Globus pallidus (tissue), 1 donor: ENCODE results near the gene CAMTA1.
"Not testable (repeated sequence)": the region's sequence is repeated elsewhere in the genome, so short reads cannot be mapped to it uniquely, and the experiment has no call there.

Experiments
- DNase-seq: peaks from one replicate; pipeline ENCODE4 v3.0.0-alpha.2; 2015; ENCODE audit warnings: low spot score

CAMTA1 gene

DNA sequence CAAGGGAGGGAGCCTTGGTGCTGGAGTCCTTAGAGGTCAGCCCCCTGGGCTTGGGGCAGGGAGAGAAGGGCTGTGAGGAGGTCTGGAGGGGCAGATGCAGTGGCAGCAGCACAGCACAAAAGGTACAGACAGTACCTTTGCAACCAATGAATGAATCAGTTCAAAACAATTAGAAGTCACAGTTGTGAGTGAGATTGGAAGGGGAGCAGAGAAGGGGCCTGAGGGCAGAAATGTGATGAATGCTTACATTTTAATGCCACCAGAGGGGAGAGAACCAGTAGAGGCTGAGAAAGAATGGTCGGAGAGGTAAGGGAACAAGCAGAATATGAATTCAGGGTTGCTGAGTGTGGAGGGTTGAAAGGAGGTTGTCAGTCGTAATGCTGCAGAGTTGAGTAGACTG lies 24.2 kb downstream of the CAMTA1 start:
- DNase-seq: no peak

DNA sequence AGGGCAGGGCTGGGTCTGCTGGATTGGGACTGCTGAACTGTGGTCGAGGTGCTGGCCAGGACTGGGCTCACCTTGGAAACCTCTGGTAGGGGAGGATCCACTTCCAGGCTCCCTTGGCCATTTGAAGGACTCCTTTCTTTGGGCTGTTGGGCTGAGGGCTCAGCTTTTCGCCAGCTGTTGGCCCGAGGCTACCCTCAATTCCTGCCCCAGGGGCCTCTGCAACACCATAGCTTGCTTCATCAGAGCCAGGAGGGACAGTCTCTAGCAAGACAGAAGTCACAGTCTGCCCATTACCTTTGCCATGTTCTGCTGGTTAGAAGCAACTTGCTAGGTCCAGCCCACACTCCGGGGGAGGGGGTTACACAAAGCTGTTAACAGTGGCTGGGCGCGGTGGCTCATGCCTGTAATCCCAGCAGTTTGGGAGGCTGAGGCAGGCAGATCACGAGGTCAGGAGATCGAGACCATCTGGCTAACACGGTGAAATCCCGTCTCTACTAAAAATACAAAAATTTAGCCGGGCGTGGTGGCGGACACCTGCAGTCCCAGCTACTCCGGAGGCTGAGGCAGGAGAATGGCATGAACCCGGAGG lies 25.0 kb downstream of the CAMTA1 start:
- not testable (repeated sequence) for DNase-seq

DNA sequence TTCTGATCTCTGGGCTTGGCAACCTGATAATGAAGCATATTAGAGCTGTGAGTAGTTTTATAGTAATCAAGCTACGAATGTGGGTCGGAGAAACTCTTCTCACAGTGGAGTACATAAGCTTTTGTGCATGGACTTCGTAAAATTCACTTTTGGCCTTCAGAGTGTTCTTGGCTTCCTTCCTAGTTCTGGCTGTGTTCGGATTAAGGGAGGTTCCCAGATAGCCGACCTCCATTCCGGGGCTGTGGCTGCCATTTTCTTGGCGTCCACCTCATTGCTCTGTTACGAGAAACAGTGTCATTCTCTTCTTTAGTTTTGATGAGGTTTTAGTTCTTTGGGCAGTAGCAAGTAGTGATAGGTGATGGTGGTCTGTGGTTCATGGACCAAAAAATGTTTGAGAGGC lies 26.3 kb downstream of the CAMTA1 start:
- DNase-seq: no peak

DNA sequence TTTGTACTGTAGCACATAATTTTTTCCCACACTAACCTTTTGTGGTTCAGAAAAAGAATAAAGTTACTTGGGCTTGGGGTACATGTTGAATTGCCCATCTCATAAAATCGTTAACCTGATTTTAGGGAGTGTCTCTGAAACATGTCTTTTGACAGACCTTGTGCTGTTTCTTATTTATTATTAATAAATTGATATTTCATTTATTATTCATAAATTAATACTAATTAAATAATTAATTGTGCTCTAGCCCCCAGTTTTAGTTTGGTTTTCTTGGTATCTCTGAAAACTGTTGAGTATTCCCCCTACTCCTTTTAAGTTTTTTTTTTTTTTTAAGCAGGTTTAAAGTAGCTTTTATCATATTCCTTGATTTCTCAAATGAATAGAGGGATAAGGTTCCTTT lies 27.9 kb downstream of the CAMTA1 start:
- DNase-seq: no peak

- DNase-seq: no peak
Measured at GRCh38 chr1:6815726-6816125, 30.5 kb downstream of the CAMTA1 start.

GRCh38 chr1:6819246-6820040 lies 34.2 kb downstream of the CAMTA1 start:
- no peak for DNase-seq

GRCh38 chr1:6820899-6821298 lies 35.6 kb downstream of the CAMTA1 start:
- DNase-seq: no peak

DNA sequence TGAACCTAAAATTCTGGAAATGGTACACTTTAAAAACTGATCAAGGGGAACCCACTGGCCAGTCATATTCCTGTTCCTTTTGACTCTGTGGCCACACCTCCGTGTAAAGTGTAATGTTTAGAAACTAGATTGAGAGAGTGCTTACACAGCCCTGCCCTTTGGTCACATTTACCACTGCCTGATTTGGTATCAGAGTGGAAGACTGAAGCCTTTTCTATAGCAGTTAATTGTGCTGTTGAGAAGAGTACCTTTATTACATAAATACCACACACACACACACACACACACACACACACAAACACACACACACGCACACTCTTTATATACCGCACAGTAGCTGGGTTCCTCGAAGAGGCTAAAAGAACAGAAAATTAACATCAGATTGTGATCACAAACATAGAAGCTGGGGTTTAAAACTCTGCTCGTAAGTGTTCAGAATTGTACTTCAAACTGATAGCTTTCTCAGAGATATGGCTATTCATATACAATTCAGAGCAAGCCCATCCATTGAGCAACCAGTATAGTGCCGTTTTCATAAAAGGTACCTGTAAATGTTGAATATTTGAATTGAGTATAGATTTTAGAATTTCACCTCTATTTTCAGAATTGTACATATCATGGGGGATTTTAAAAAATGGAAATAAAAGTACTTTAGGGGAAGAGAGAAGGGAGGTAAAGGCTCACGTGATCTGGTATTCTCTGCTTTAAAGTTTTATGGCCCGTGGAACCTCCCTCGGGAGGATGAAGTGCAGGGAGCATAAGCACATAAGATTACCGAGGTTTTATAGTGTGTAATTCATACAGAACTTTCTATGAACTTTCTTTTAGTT lies 37.5 kb downstream of the CAMTA1 start:
- no peak for DNase-seq

- DNase-seq: no peak
Measured at GRCh38 chr1:6823793-6824192, 38.5 kb downstream of the CAMTA1 start.

GRCh38 chr1:6824665-6825368 lies 39.6 kb downstream of the CAMTA1 start:
- no peak for DNase-seq

DNA sequence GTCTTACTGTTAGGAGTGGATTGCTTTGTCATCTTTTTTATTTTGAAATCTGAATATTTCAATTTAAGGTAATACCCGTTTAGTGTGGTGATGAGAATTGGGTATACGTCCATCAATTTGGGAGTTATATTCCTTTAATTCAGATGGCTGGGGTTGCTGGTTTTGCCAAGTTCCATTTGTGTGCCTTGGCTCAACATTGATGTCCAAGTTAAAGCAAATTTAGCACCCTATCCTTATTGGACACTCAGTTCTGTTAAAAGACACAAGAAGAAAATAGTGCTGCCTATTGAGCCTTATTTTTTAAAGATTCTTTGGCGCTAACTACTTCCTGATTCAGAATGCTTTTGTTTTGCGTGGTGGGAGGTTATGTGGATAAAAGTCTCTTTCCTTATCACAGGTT lies 40.6 kb downstream of the CAMTA1 start:
- DNase-seq: no peak

GRCh38 chr1:6827079-6827478 lies 41.8 kb downstream of the CAMTA1 start:
- no peak for DNase-seq

GRCh38 chr1:6827630-6828165 lies 42.4 kb downstream of the CAMTA1 start:
- no peak for DNase-seq

GRCh38 chr1:6831366-6831765 lies 46.1 kb downstream of the CAMTA1 start:
- DNase-seq: no peak

GRCh38 chr1:6832006-6832405 lies 46.8 kb downstream of the CAMTA1 start:
- DNase-seq: not testable (repeated sequence)

GRCh38 chr1:6832531-6833188 lies 47.4 kb downstream of the CAMTA1 start:
- no peak for DNase-seq

DNA sequence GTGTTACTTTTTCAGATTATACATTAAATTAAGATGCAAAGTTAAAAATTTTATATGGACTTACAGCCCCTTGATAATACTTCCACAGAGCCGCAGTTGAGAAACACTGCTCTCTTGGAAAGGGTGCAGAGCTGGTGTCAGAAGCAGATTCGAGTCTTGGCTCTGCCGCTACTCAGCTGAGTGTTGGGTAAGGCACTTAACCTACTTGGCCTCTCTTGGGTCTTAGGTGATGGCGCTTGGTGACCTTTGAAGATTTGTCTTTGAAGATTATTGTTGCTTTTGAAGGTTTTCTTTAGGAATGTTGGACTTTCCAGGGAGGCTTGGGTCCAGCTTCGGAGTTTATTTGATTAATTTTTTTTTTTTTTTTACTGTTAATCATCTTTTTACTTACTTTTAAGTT lies 48.5 kb downstream of the CAMTA1 start:
- DNase-seq: no peak

GRCh38 chr1:6834366-6834765 lies 49.1 kb downstream of the CAMTA1 start:
- no peak for DNase-seq

DNA sequence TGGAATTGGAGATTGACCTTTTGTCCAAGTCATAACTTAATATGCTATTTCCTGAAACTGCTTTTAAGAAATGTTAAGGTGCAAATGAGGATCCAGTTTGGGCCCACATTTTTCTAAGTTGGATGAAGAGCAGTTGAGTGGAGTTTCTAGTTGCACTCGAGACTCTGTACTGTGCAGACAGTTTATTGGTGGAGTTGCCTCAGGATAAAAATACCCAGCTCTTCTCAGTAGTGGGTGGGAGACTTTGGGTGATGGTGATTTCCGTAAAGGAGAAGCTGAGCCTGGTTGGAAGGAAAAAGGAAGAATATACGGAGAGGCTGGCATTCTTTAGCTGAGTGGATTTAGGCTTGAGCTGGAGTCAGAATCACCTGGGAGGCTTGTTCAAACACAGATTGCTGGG lies 49.9 kb downstream of the CAMTA1 start:
- no peak for DNase-seq

- peak; percentile 24 for DNase-seq
Measured at GRCh38 chr1:6842301-6842700, 57.0 kb downstream of the CAMTA1 start.

DNA sequence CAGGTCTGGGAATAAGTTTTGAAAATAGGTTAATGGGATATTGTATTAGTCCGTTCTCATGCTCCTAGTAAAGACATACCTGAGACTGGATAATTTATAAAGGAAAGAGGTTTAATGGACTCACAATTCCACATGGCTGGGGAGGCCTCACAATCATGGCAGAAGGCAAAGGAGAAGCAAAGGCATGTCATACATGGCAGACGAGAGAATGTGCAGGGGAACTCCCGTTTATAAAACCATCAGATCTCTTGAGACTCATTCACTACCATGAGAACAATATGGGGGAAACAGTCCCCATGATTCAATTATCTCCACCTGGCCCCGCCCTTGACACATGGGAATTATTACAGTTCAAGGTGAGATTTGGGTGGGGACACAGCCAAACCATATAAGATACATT lies 60.5 kb downstream of the CAMTA1 start:
- not testable (repeated sequence) for DNase-seq

GRCh38 chr1:6848816-6849215 lies 63.6 kb downstream of the CAMTA1 start:
- no peak for DNase-seq
